Skeletal muscle tissue (tissue), 4 donors: ENCODE data around the gene GRM3. TPM values are rescaled to one million over a fixed set of nuclear protein-coding genes. Genes with fewer than 3 reads are reported as not detected.

Source experiments
- H3K27ac ChIP-seq: one replicate; pipeline ENCODE4 v1.7.0; 2013; ENCODE audit warnings: mild to moderate bottlenecking, low read depth, low read length, inconsistent platforms
- H3K27me3 ChIP-seq, 3 donors: one replicate each; pipeline ENCODE4 v1.7.0; 2013; ENCODE audit warnings: low read length in 3 of 3; ENCODE audit not compliant: control insufficient read depth in 3 of 3, insufficient read depth in 3 of 3
- H3K36me3 ChIP-seq, 3 donors: one replicate each; pipeline ENCODE4 v1.7.0; 2013; ENCODE audit warnings: low read length in 3 of 3; ENCODE audit not compliant: control insufficient read depth in 3 of 3, insufficient read depth in 3 of 3
- H3K4me1 ChIP-seq, 3 donors: one replicate each; pipeline ENCODE4 v1.7.0; 2013; ENCODE audit warnings: low read length in 3 of 3, mild to moderate bottlenecking in 3 of 3; ENCODE audit not compliant: control insufficient read depth in 3 of 3, insufficient read depth in 3 of 3
- H3K4me3 ChIP-seq, 3 donors: one replicate each; pipeline ENCODE4 v1.7.0; 2013; ENCODE audit warnings: low read length in 3 of 3
- H3K9ac ChIP-seq, 3 donors: one replicate each; pipeline ENCODE4 v1.7.0; 2013; ENCODE audit warnings: low read length in 3 of 3, mild to moderate bottlenecking in 3 of 3, moderate library complexity in 2 of 3, low read depth in 1 of 3
- H3K9me3 ChIP-seq, 3 donors: one replicate each; pipeline ENCODE4 v1.7.0; 2013; ENCODE audit warnings: low read length in 3 of 3; ENCODE audit not compliant: control insufficient read depth in 3 of 3
- total RNA-seq: library from RNA; depleted of rRNA; stranded (reverse); fragments of >200 nt; gene quantifications from one replicate; pipeline ENCODE4 v1.2.3, GENCODE V29; 2014
- donor health status: Osteomylitis.

GRM3 gene
- total RNA-seq, 1 donor from 2014 or later = under 0.01 TPM

DNA sequence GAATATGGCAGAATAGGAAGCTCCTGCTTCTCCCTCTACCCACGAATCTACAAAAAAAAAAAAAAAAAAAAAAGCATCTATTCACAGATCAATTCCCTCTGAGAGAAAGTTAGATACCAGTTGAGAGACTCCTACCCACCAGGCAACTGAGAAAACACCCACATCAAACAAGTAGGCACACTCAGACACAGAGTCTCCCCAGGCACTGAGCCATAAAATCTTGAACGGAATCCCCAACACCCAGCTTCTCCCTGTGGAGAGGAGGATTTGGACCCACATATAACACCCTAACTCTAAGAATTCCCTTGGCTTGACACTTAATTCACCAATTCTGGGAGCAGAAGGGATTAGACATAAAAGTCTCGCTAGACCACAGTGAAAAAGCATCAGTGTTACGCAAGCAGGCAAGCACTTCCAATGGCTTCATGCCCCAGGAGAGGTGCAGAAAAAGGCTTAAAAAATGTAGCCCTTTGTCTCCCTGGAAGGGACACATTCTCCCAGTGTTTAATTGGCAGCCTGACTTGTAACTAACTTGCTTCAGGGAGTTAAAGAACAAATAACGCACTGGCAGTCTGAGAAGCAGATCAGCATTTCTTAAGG, 223.6 kb downstream of the GRM3 start:
- H3K9ac ChIP-seq = no peak overlapping the region
- H3K27ac ChIP-seq = no peak overlapping the region
- H3K27me3 ChIP-seq = no peaks in the 10 kb centered on the region
- H3K9me3 ChIP-seq = no peaks in the 10 kb centered on the region
- no peak overlapping the region for H3K4me3 ChIP-seq
- H3K36me3 ChIP-seq = no peaks in the 10 kb centered on the region
- H3K4me1 ChIP-seq = no peaks in the 10 kb centered on the region

DNA sequence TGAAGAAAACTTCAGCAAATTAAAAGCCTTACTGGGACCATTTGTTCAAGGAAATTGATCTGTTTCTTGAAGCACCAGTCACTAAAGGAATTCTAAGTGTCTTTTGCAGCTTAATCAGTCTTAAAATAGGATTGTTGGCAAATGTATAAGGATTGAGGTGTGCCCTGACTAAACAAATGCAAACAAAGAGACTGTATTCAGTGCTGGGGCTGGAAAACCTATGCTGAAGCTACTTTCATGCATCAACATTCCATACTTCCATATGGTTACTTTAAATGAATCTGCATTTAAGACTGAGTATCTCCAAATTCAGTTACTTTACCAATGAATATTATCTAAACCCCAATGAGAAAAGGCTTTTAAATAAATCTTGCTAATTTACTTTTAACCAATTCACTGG, 232.4 kb downstream of the GRM3 start:
- Histone ChIP-seq H3K4me1 (no peaks in the 10 kb centered on the region), H3K4me3 (no peak overlapping the region), H3K9me3 (peaks cover 0 to 3% (median 0%) of the 10 kb centered on the region in 3 donors), H3K9ac (no peak overlapping the region), H3K27me3 (no peaks in the 10 kb centered on the region), H3K36me3 (no peaks in the 10 kb centered on the region), H3K27ac (no peak overlapping the region)

DNA sequence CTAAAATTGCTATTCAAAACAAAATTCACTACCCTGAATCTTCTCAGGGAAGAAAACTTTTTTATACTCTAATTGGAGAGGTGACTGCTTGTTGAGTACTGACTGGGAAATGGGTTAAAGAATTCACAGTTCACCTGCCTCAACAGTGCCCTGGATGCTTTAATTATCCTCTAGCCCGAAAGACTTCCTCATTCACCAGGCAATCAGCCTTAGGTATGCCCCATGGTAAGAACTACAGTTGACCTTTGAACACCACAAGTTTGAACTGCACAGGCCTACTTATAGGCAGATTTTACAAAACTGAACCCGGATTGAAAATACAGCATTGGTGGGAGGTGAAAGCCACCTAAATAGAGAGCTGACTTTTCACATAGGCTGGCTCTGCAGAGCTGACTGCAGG, 240.4 kb downstream of the GRM3 start:
- Histone ChIP-seq H3K4me1 (no peaks in the 10 kb centered on the region), H3K27ac (no peak overlapping the region), H3K9ac (no peak overlapping the region), H3K27me3 (no peaks in the 10 kb centered on the region), H3K36me3 (no peaks in the 10 kb centered on the region), H3K9me3 (no peaks in the 10 kb centered on the region), H3K4me3 (no peak overlapping the region)

DNA sequence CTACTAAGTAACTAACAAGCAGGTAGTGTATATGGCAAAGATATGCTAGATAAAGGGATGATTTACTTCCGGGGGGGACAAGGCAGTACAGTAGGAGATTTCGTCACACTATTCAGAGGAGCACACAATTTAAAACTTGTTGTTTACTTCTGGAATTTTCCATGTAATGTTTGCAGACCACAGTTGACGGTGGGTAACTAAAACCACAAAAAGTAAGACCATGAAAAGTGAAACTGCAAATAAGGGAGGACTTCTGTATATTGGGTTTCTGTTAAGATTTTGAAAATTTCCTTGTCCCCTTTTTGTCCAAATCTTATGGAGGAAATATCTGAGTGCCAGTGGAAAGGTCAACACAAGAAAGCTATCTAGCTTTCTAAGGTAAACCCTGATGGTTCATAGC, 245.8 kb downstream of the GRM3 start:
- H3K9ac ChIP-seq = no peak overlapping the region
- no peak overlapping the region for H3K27ac ChIP-seq
- no peaks in the 10 kb centered on the region for H3K4me1 ChIP-seq
- peaks cover 0 to 8% (median 0%) of the 10 kb centered on the region in 3 donors for H3K36me3 ChIP-seq
- H3K27me3 ChIP-seq = no peaks in the 10 kb centered on the region
- H3K9me3 ChIP-seq = no peaks in the 10 kb centered on the region
- H3K4me3 ChIP-seq = no peak overlapping the region

DNA sequence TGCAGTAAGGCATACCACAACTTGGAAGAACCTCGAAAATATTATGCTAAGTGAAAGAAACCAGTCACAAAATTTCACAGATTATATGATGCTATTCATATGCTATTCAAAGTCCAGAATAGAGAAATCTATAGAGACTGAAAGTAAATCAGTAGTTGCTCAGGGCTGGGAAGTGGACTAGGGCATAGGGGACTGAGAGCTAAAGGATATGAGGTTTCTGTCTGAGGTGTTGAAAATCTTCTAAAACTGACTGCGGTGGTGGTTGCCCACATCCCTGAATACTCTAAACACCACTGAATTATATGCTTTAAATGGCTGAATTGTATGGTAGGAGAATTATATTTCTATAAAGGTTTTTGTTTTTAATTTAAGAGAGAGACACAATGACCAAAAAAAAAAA, 254.5 kb downstream of the GRM3 start:
- H3K36me3 ChIP-seq = peaks cover 0 to 6% (median 4%) of the 10 kb centered on the region in 3 donors
- H3K27ac ChIP-seq = no peak overlapping the region
- H3K27me3 ChIP-seq = no peaks in the 10 kb centered on the region
- no peaks in the 10 kb centered on the region for H3K4me1 ChIP-seq
- no peaks in the 10 kb centered on the region for H3K9me3 ChIP-seq
- H3K9ac ChIP-seq = no peak overlapping the region
- no peak overlapping the region for H3K4me3 ChIP-seq

DNA sequence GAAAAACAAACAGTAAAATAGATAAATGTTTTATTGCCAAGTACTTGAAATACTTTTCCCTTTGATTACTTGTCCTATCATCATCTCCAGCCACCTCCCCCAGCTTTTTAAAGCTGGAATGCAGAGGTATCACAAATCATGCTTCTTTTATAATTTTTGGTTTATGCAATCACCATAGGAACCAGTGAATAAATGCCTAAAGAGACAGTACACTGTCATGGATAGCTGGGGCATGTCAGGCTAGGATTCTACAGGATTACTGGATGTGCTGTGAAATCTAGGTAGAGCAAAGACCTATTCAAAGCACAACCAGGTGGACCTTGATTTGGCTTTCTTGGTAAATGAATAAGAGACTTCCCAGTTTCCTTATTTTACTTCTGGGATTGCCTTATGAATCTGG, 257.2 kb downstream of the GRM3 start:
- no peak overlapping the region for H3K9ac ChIP-seq
- peaks cover 0 to 6% (median 4%) of the 10 kb centered on the region in 3 donors for H3K36me3 ChIP-seq
- H3K27ac ChIP-seq = no peak overlapping the region
- H3K9me3 ChIP-seq = no peaks in the 10 kb centered on the region
- H3K27me3 ChIP-seq = no peaks in the 10 kb centered on the region
- H3K4me1 ChIP-seq = no peaks in the 10 kb centered on the region
- H3K4me3 ChIP-seq = no peak overlapping the region

DNA sequence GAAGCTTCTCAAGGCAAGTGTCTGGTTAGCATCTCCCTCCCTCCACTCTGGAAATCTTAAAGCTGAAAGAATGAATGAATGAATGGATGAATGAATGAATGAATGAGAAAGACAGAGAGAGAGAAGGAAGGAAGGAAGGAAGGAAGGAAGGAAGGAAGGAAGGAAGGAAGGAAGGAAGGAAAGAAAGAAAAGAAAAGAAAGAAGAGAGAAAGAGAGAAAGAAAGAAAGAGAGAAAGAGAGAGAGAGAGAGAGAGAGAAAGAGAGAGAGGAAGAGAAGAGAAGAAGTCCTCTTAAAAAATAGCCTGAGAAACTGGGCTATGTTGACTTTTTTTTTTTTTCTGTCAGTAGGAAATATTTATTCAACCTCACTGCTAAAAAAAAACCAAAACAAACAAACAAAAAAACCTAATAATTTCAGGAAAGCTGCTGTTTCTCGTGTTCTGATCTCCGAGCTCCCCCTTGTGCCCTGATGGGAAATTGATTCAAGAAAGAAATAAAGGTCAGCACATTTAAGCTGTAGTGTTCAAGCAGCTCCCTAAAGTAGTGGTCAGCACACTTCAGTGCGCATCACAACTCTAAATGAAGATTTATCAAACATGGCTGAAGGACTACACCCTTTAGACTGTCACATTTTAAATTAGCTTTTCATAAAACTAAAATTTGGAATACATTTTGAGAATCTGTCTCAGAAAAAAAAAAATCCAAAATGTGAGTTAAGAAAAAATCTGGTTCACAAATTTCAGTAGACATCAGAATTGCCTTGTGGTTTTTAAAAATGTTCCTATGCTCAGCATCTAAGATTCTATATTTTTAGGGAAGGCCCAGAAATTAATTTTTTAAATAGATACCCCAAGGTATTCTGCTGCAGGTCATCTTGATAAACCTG, 261.5 kb downstream of the GRM3 start:
- Histone ChIP-seq H3K27me3 (no peaks in the 10 kb centered on the region), H3K27ac (no peak overlapping the region), H3K9ac (no peak overlapping the region), H3K4me3 (no peak overlapping the region), H3K4me1 (no peaks in the 10 kb centered on the region), H3K36me3 (no peaks in the 10 kb centered on the region), H3K9me3 (no peaks in the 10 kb centered on the region)

DNA sequence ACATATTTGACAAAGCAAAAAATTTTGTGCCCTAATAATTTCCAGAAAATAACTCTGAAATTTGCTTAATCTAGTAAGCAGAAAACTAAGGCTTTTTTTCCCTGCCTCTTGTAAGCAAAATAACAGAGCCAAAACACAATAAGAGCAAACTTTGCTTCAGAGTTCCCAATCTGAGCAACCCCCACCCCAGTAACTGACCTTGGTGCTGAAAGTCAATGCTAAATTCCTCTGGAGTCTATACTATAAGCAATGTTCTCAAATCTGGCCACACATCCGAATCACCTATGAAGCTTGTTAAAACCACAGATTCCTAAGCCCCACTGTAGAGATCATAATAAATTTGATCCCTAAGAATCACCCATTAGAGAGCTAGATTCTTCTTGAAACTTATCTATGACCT, 265.2 kb downstream of the GRM3 start:
- Histone ChIP-seq H3K9me3 (no peaks in the 10 kb centered on the region), H3K4me3 (no peak overlapping the region), H3K27ac (no peak overlapping the region), H3K4me1 (no peaks in the 10 kb centered on the region), H3K27me3 (no peaks in the 10 kb centered on the region), H3K9ac (no peak overlapping the region), H3K36me3 (peaks cover 0 to 2% (median 0%) of the 10 kb centered on the region in 3 donors)

DNA sequence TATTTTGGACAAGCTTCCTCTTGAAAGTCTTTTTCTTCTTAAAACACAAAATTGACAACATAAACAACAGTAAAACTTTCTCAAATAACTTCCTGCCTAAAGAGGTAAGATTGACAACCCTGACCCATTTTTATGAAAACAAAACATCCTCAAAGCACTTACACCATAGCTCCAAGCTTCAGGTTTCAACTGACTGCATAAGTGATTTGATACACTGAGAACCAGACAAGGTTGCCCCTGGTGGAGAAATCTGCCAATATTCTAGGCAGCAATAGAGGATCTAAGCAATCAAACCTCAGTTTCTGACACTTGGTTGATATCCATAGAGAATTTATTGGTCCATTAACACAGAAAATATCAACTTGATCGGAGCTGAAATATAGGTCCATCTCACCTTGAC, 267.9 kb downstream of the GRM3 start:
- Histone ChIP-seq H3K4me3 (no peak overlapping the region), H3K9ac (no peak overlapping the region), H3K4me1 (no peaks in the 10 kb centered on the region), H3K9me3 (no peaks in the 10 kb centered on the region), H3K27me3 (no peaks in the 10 kb centered on the region), H3K36me3 (peaks cover 0 to 2% (median 0%) of the 10 kb centered on the region in 3 donors), H3K27ac (no peak overlapping the region)

DNA sequence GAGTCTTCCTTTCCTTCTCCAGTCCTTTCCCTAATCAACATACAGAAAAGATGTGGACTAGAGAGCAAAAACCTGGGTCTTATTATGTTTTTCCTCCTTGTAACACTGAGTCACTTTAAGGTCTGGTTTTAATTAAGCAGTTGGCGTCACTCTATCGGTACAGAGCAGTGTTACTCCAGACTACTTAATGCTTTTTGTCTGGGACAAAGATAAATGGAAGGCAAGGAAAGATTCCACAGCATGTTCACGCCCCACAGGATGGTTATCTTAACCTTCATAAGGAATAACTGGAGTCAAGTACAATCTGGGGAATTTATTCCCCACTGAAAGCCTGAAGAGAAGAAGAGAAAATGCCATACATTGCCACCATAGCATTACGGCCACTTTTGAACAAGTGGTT, 270.0 kb downstream of the GRM3 start:
- H3K4me3 ChIP-seq = no peak overlapping the region
- no peaks in the 10 kb centered on the region for H3K4me1 ChIP-seq
- H3K27me3 ChIP-seq = no peaks in the 10 kb centered on the region
- H3K9me3 ChIP-seq = no peaks in the 10 kb centered on the region
- no peak overlapping the region for H3K27ac ChIP-seq
- peaks cover 0 to 2% (median 0%) of the 10 kb centered on the region in 3 donors for H3K36me3 ChIP-seq
- H3K9ac ChIP-seq = no peak overlapping the region
